GM12878 (cell line): Measurements from ENCODE around the gene GNA14. TPM values are rescaled to one million over a fixed set of nuclear protein-coding genes. Genes with fewer than 3 reads are reported as not detected.

Experiments used
- ATAC-seq: fragments of 200-7000 bp; cut with Tn5 transposase; 3 replicates; pipeline ENCODE4 v1.9.1; 2020; ENCODE audit warnings: mild to moderate bottlenecking, moderate library complexity
- BruUV-seq: library from RNA; stranded (reverse); fragments of 400-500 nt; replicated peaks from 2 replicates; lab custom pipeline; 2021; lab: Mats Ljungman, UMichigan
- CTCF ChIA-PET: fragments of 300-600 bp; sonication (Branson Sonifier 250); formaldehyde crosslinking; extraction: SDS; loops from one replicate; lab custom pipeline; 2021; ENCODE audit warnings: inconsistent platforms; lab: Yijun Ruan, JAX
- POLR2A ChIA-PET: fragments of 350-600 bp; formaldehyde crosslinking; extraction: SDS; loops from one replicate; lab custom pipeline; 2021; ENCODE audit warnings: inconsistent platforms; lab: Charles Lee
- RAD21 ChIA-PET: fragments of 300-600 bp; sonication (Branson Sonifier 250); formaldehyde crosslinking; loops from one replicate; lab custom pipeline; 2023; ENCODE audit warnings: antibody characterized with exemption; ENCODE audit not compliant: unreplicated experiment; lab: Charles Lee
- SMC1A ChIA-PET: fragments of 300-600 bp; sonication (Branson Sonifier 250); formaldehyde crosslinking; loops from one replicate; lab custom pipeline; 2023; ENCODE audit not compliant: unreplicated experiment, uncharacterized antibody; lab: Charles Lee
- DNase-seq: peaks from one replicate; pipeline ENCODE4 v3.0.0-alpha.2; 2011; ENCODE audit warnings: low read depth, low spot score
- FAIRE-seq: peaks from 3 replicates; lab custom pipeline; 2011; peaks lifted over from hg19 to GRCh38; lab: Jason Lieb, UNC
- H2AFZ ChIP-seq: 2 replicates; pipeline ENCODE4 v1.6.0; 2011; ENCODE audit warnings: low read depth, low read length, control low read depth; ENCODE audit not compliant: control insufficient read depth
- H3K27ac ChIP-seq: 2 replicates; pipeline ENCODE4 v1.5.1; 2011; ENCODE audit warnings: control low read depth; ENCODE audit not compliant: control insufficient read depth, insufficient read depth
- H3K27me3 ChIP-seq, 2 experiments: replicated peaks in 1 of 2; 2 replicates each; pipeline versions ENCODE4 v1.6.0 to v1.6.1; 2011; ENCODE audit warnings: low read length in 1 of 2; ENCODE audit not compliant: control insufficient read depth in 2 of 2, insufficient read depth in 2 of 2
- H3K36me3 ChIP-seq, 2 experiments: 2 replicates each; pipeline ENCODE4 v1.5.1; 2011; ENCODE audit warnings: low read length in 1 of 2; ENCODE audit not compliant: control insufficient read depth in 2 of 2, insufficient read depth in 2 of 2
- H3K4me1 ChIP-seq: 2 replicates; pipeline ENCODE4 v1.6.1; 2011; ENCODE audit warnings: mild to moderate bottlenecking, low read length, moderate library complexity, mixed read lengths; ENCODE audit not compliant: control insufficient read depth, insufficient read depth
- H3K4me2 ChIP-seq: 2 replicates; pipeline ENCODE4 v1.6.0; 2011; ENCODE audit warnings: control low read depth; ENCODE audit not compliant: control insufficient read depth, insufficient read depth
- H3K4me3 ChIP-seq: fragments of 200-600 bp; sonication (generic); 2 replicates; pipeline ENCODE4 v1.5.1; 2016
- H3K79me2 ChIP-seq: 2 replicates; pipeline ENCODE4 v1.6.0; 2011; ENCODE audit warnings: low read length; ENCODE audit not compliant: control insufficient read depth, insufficient read depth
- H3K9ac ChIP-seq: 2 replicates; pipeline ENCODE4 v1.8.0; 2011; ENCODE audit warnings: low read length, control low read depth, mixed read lengths; ENCODE audit not compliant: control insufficient read depth, insufficient read depth
- H3K9me3 ChIP-seq: replicated peaks from 3 replicates; pipeline ENCODE4 v1.5.1; 2011; ENCODE audit warnings: mild to moderate bottlenecking, low read length; ENCODE audit not compliant: control insufficient read depth, insufficient read depth
- H4K20me1 ChIP-seq: 2 replicates; pipeline ENCODE4 v1.6.0; 2011; ENCODE audit not compliant: control insufficient read depth, insufficient read depth
- ASH2L ChIP-seq: fragments of 300-600, 200-600 bp; sonication (generic); IDR thresholded peaks from 2 replicates; pipeline ENCODE4 v1.6.1; 2017; ENCODE audit warnings: low read depth, mild to moderate bottlenecking, borderline replicate concordance
- CBX5 ChIP-seq: sonication (generic); IDR thresholded peaks from 2 replicates; pipeline ENCODE4 v1.6.1; 2016; ENCODE audit warnings: low read depth, moderate library complexity, mild to moderate bottlenecking, inconsistent platforms
- CHD4 ChIP-seq: fragments of 200-600 bp; sonication (generic); IDR thresholded peaks from 2 replicates; pipeline ENCODE4 v1.6.1; 2016; ENCODE audit warnings: mild to moderate bottlenecking
- IKZF2 ChIP-seq, 2 experiments: fragments of 450-650 bp; IDR thresholded peaks; 2 replicates each; pipeline ENCODE4 v1.6.1; 2017; ENCODE audit warnings: mild to moderate bottlenecking in 2 of 2, moderate library complexity in 2 of 2
- MTA3 ChIP-seq: IDR thresholded peaks from 2 replicates; pipeline ENCODE4 v1.6.1; 2012; ENCODE audit warnings: low read length, inconsistent platforms, borderline replicate concordance
- MYB ChIP-seq: fragments of 150-350 bp; IDR thresholded peaks from 2 replicates; pipeline ENCODE4 v1.6.1; 2014; ENCODE audit warnings: mild to moderate bottlenecking, low read depth, low read length, borderline replicate concordance
- POU2F2 ChIP-seq: IDR thresholded peaks from 3 replicates; pipeline ENCODE4 v1.6.1; 2011; ENCODE audit warnings: low read depth, mild to moderate bottlenecking, low read length, borderline replicate concordance
- RAD51 ChIP-seq: fragments of 450-650 bp; IDR thresholded peaks from 2 replicates; pipeline ENCODE4 v1.6.1; 2016; ENCODE audit warnings: moderate library complexity, mild to moderate bottlenecking, inconsistent platforms
- SPI1 ChIP-seq: IDR thresholded peaks from 2 replicates; pipeline ENCODE4 v1.6.1; 2011; ENCODE audit warnings: low read depth, mild to moderate bottlenecking, low read length, moderate library complexity, borderline replicate concordance; ENCODE audit not compliant: insufficient read depth
- SREBF2 ChIP-seq: IDR thresholded peaks from 2 replicates; pipeline ENCODE4 v1.6.1; 2012; ENCODE audit warnings: mild to moderate bottlenecking, low read length
- STAT1 ChIP-seq: fragments of 450-650 bp; conservative IDR thresholded peaks from 2 replicates; pipeline ENCODE4 v1.6.1; 2014; ENCODE audit warnings: antibody characterized with exemption, mild to moderate bottlenecking
- SUZ12 ChIP-seq: fragments of 200-600 bp; sonication (generic); IDR thresholded peaks from one replicate; pipeline ENCODE4 v1.6.1; 2018; ENCODE audit warnings: antibody characterized with exemption, mild to moderate bottlenecking; ENCODE audit not compliant: unreplicated experiment
- TAF1 ChIP-seq: IDR thresholded peaks from 2 replicates; pipeline ENCODE4 v1.6.1; 2011; ENCODE audit warnings: mild to moderate bottlenecking, low read depth, low read length, borderline replicate concordance
- TCF12 ChIP-seq: IDR thresholded peaks from 2 replicates; pipeline ENCODE4 v1.6.1; 2011; ENCODE audit warnings: low read depth, mild to moderate bottlenecking, low read length
- WGBS: methylation state at CpG from one replicate; pipeline ENCODE4 v1.1.6; 2016; ENCODE audit warnings: low lambda C conversion rate; ENCODE audit not compliant: insufficient replicate concordance, insufficient coverage; ENCODE audit errors: missing lambda C conversion rate; 5-methylcytosine and 5-hydroxymethylcytosine counted together
- in situ Hi-C: fragments of 300-500 bp; cut with MboI; formaldehyde crosslinking; loops from 9 replicates; pipeline ENCODE4 v1.14.3; 2018; ENCODE audit warnings: mixed read lengths
- intact Hi-C: fragments of 100-400 bp; cut with micrococcal nuclease; formaldehyde crosslinking; loops from one replicate; pipeline ENCODE4 v1.14.2; 2022; ENCODE audit not compliant: unreplicated experiment
- polyA plus RNA-seq, 11 experiments: library from polyadenylated mRNA; depleted of rRNA in 4 of 11; unstranded in 6 of 11; stranded (reverse) in 5 of 11; fragments of >200 nt; fragmentation: Nextera tagmentation in 4 of 11; fragmentation: Illumina TruSeq in 1 of 11; extraction: Ambion mirVana in 4 of 11; extraction: Trizol in 1 of 11; gene quantifications; 1 replicate in 1 of 11; 2 replicates in 10 of 11; pipeline versions ENCODE4 v1.2.1 to v1.2.3, GENCODE V29; 2011 to 2016; ENCODE audit warnings: inconsistent platforms in 2 of 11, missing spikeins in 2 of 11, low read depth in 1 of 11
- total RNA-seq, 4 experiments: library from RNA; depleted of rRNA in 3 of 4; stranded (reverse); fragments of >200 nt in 3 of 4; fragmentation: Illumina TruSeq in 1 of 4; extraction: Trizol in 1 of 4; gene quantifications; 2 replicates each; pipeline versions ENCODE4 v1.2.1 to v1.2.3, GENCODE V29; 2013 to 2021

Gene GNA14
- total and polyA plus RNA-seq, 10 of the 15 experiments (the other 5 are each of a cell fraction or from before 2014, with no cell fraction given): 0.17 TPM; not detected in 9

- TF ChIP-seq STAT1 (no peak), TAF1 (no peak), MTA3 (no peak), SREBF2 (no peak), CHD4 (no peak), SUZ12 (no peak), CBX5 (no peak), IKZF2 (IDR thresholded peaks at IDR 0.05) (peak; percentile 48 to 59; a peak in 3 of 4 replicates), MYB (no peak), TCF12 (no peak)
- TF ChIP-seq, all 136 proteins: peak for 8
Measured at GRCh38 chr9:77562019-77562748, 85.9 kb downstream of the GNA14 start (continued).

GRCh38 chr9:77561331-77562018, 86.6 kb downstream of the GNA14 start:
- ChIA-PET CTCF (interaction anchor here (0.6 to 2.4 kb wide), 4 partner anchors 104 to 1041 kb away, joined by 3 to 9 read pairs (median 4); no protein-coding TSS in a partner anchor), RAD21 (no interaction called here), POLR2A (no interaction called here), SMC1A (interaction anchor here (0.6 to 1.1 kb wide), 2 partner anchors 28 to 646 kb away, joined by 3 to 4 read pairs; no protein-coding TSS in a partner anchor)
- Histone ChIP-seq H3K4me1 (no peaks in the 10 kb centered on the region), H3K36me3 (no peaks in the 10 kb centered on the region), H3K4me3 (no peak overlapping the region), H3K9ac (no peak overlapping the region), H3K27me3 (peaks cover 0 to 3% of the 10 kb centered on the region in 2 experiments; a peak in 1 of 4 replicates), H2AFZ (no peak overlapping the region), H3K27ac (no peak overlapping the region), H3K9me3 (no peaks in the 10 kb centered on the region), H3K79me2 (no peaks in the 10 kb centered on the region), H3K4me2 (no peak overlapping the region), H4K20me1 (no peaks in the 10 kb centered on the region)
- FAIRE-seq (peak; percentile 44), DNase-seq (no peak), ATAC-seq (peak; percentile 38)
- no peak for TF ChIP-seq RAD51
- no peak for TF ChIP-seq ASH2L
- no peak for TF ChIP-seq POU2F2
- peak; percentile 8 to 26; a peak in 2 of 4 replicates for TF ChIP-seq IKZF2 (IDR thresholded peaks at IDR 0.05)
- TF ChIP-seq SPI1: peak; percentile 67; the same call in 1 of the 2 replicates
- 18% methylated on average over 2 of the region's 2 CpGs for WGBS
- no TSS peak for BruUV-seq
- intact Hi-C loops: no loop called here
- in situ Hi-C loops: no loop called here
